Transverse colon (tissue), 3 donors: ENCODE measurements around the gene SHROOM2.

Source experiments
- EP300 ChIP-seq: sonication (generic); formaldehyde crosslinking; IDR thresholded peaks from one replicate; pipeline ENCODE4 v1.6.1; 2017; ENCODE audit warnings: antibody characterized with exemption, low read depth
- TF ChIP-seq, protein P1 (sequence below), 5 experiments: fragments of 200-600 bp in 3 of 5; fragments of 450-650 bp in 2 of 5; sonication (generic) in 3 of 5; IDR thresholded peaks; 1 replicate in 2 of 5; 2 replicates in 3 of 5; pipeline ENCODE4 v1.5.1; 2016 to 2017; ENCODE audit warnings: antibody characterized with exemption in 5 of 5, inconsistent platforms in 3 of 5, mild to moderate bottlenecking in 2 of 5, moderate library complexity in 1 of 5

DNA sequence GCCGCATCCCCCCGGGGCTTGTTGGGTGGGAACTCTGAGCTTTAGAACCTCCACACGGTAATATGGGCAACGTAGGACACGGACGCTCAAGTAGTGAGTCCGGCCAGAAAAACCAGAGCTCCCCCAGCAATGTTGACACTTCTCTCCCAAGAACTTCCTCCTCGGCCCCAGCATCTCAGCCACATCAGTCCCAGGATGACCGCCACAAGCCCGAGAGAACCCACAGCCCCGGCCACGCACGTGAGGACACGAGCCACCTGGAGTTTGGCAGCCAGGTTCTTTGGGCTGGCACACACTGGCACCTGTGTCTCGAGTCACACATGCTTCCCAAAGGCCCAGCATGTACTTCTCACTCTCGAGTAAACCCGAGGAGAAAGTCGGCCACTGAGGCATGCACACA is 197.2 kb downstream of the SHROOM2 start:
- TF ChIP-seq, protein P1, sequence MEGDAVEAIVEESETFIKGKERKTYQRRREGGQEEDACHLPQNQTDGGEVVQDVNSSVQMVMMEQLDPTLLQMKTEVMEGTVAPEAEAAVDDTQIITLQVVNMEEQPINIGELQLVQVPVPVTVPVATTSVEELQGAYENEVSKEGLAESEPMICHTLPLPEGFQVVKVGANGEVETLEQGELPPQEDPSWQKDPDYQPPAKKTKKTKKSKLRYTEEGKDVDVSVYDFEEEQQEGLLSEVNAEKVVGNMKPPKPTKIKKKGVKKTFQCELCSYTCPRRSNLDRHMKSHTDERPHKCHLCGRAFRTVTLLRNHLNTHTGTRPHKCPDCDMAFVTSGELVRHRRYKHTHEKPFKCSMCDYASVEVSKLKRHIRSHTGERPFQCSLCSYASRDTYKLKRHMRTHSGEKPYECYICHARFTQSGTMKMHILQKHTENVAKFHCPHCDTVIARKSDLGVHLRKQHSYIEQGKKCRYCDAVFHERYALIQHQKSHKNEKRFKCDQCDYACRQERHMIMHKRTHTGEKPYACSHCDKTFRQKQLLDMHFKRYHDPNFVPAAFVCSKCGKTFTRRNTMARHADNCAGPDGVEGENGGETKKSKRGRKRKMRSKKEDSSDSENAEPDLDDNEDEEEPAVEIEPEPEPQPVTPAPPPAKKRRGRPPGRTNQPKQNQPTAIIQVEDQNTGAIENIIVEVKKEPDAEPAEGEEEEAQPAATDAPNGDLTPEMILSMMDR (IDR thresholded peaks at IDR 0.05), result no peak
- TF ChIP-seq EP300, result no peak
